Thymus (tissue), 11 donors: Measurements from ENCODE around the gene FBXW9. TPM values are rescaled to one million over a fixed set of nuclear protein-coding genes. Genes with fewer than 3 reads are reported as not detected.
"Not testable (repeated sequence)": the region's sequence is repeated elsewhere in the genome, so short reads cannot be mapped to it uniquely, and the experiment has no call there.

Source experiments
- DNase-seq, 9 donors: peaks; one replicate each; pipeline ENCODE4 v3.0.0-alpha.2; 2013; ENCODE audit warnings: low spot score in 9 of 9, low read depth in 6 of 9, missing footprints in 1 of 9
- H3K27ac ChIP-seq, 2 donors: one replicate each; pipeline ENCODE4 v1.5.1; 2013; ENCODE audit warnings: control low read depth in 1 of 2, low read depth in 1 of 2, low read length in 1 of 2, mild to moderate bottlenecking in 1 of 2, moderate library complexity in 1 of 2
- H3K27me3 ChIP-seq, 2 donors: one replicate each; pipeline ENCODE4 v1.5.1; 2013; ENCODE audit warnings: low read length in 1 of 2; ENCODE audit not compliant: control insufficient read depth in 2 of 2, insufficient read depth in 1 of 2
- H3K36me3 ChIP-seq, 2 donors: one replicate each; pipeline ENCODE4 v1.5.1; 2013; ENCODE audit warnings: low read length in 1 of 2, mild to moderate bottlenecking in 1 of 2, moderate library complexity in 1 of 2; ENCODE audit not compliant: control insufficient read depth in 2 of 2, insufficient read depth in 2 of 2
- H3K4me1 ChIP-seq, 2 donors: one replicate each; pipeline ENCODE4 v1.5.1; 2013; ENCODE audit warnings: low read length in 2 of 2; ENCODE audit not compliant: control insufficient read depth in 2 of 2, insufficient read depth in 2 of 2
- H3K4me3 ChIP-seq, 2 donors: one replicate each; pipeline ENCODE4 v1.5.1; 2013; ENCODE audit warnings: low read length in 2 of 2, control low read depth in 1 of 2, mild to moderate bottlenecking in 1 of 2
- H3K9me3 ChIP-seq, 2 donors: one replicate each; pipeline ENCODE4 v1.5.1; 2013; ENCODE audit warnings: low read length in 1 of 2, mild to moderate bottlenecking in 1 of 2; ENCODE audit not compliant: control insufficient read depth in 2 of 2, insufficient read depth in 1 of 2
- WGBS: extraction: QIAGEN DNeasy Blood & Tissue Kit; methylation state at CpG from one replicate; pipeline ENCODE4 v1.1.7; 2013; 5-methylcytosine and 5-hydroxymethylcytosine counted together
- polyA plus RNA-seq: library from polyadenylated mRNA; stranded (reverse); fragments of 200-250 nt; gene quantifications from one replicate; pipeline ENCODE4 v1.2.3, GENCODE V29; 2013
- total RNA-seq: library from RNA; stranded (reverse); fragments of 120-200 nt; gene quantifications from one replicate; pipeline ENCODE4 v1.2.4, GENCODE V29; 2013
- donor health status: healthy.

Gene FBXW9
- total and polyA plus RNA-seq, 2 donors, result 6.2 to 6.5 TPM

DNA sequence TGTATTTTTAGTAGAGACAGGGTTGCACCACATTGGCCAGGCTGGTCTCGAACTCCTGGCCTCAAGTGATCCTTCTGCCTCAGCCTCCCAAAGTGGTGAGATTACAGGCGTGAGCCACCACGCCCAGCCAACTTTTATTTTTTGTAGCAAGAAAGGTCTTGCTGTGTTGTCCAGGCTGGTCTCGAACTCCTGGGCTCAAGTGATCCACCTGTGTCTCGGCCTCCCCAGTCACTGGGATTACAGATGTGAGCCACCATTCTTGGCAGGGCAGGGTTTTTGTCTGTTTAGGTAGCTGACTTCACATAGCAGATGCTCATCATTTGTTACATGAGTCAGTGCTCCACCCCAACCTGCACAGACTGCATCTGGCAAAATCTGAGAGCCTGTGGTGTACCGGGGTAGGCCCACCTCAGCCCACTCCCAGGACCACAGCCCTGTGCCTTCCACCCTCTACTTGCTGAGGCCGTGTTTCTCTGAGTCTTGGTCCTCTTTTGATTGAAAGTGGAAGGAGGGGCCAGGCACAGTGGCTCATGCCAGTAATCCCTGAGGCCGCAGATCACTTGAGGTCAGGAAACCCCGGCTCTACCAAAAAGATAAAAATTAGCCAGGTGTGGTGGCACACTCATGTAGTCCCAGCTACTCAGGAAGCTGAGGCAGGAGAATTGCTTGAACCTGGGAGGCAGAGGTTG is 31.5 kb upstream of the FBXW9 start:
- H3K4me3 ChIP-seq, result no peak overlapping the region
- no peaks in the 10 kb centered on the region for H3K9me3 ChIP-seq
- no peaks in the 10 kb centered on the region for H3K27me3 ChIP-seq
- 98% methylated on average over 9 of the region's 9 CpGs for WGBS
- H3K27ac ChIP-seq, result no peak overlapping the region
- peaks cover 39 to 45% of the 10 kb centered on the region in 2 donors for H3K36me3 ChIP-seq
- peaks cover 13 to 25% of the 10 kb centered on the region in 2 donors for H3K4me1 ChIP-seq
- DNase-seq, result no peak

- 97% methylated on average over 2 of the region's 2 CpGs for WGBS
- H3K4me3 ChIP-seq, result no peak overlapping the region
- DNase-seq, result no peak
- H3K9me3 ChIP-seq, result no peaks in the 10 kb centered on the region
- H3K36me3 ChIP-seq, result peaks cover 38 to 39% of the 10 kb centered on the region in 2 donors
- H3K4me1 ChIP-seq, result peaks cover 11 to 20% of the 10 kb centered on the region in 2 donors
- H3K27me3 ChIP-seq, result no peaks in the 10 kb centered on the region
- H3K27ac ChIP-seq, result no peak overlapping the region
Observed at GRCh38 chr19:12726988-12727316, 30.5 kb upstream of the FBXW9 start.

DNA sequence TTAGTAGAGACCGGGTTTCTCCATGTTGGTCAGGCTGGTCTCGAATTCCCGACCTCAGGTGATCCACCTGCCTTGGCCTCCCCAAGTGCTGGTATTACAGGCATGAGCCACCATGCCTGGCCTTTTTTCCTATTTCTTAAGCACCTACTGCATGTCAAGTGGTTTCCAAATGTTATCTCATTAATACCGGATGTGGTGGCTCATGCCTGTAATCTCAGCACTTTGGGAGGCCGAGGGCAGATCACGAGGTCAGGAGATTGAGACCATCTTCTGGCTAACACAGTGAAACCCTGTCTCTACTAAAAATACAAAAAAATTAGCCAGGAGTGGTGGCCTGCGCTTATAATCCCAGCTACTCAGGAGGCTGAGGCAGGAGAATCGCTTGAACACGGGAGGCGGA is 29.2 kb upstream of the FBXW9 start:
- H3K27me3 ChIP-seq, H3K4me3 ChIP-seq, H3K9me3 ChIP-seq, DNase-seq, H3K27ac ChIP-seq: not testable (repeated sequence)
- Histone ChIP-seq H3K4me1 (peaks cover 22 to 30% of the 10 kb centered on the region in 2 donors), H3K36me3 (peaks cover 26 to 30% of the 10 kb centered on the region in 2 donors)
- whole genome bisulfite sequencing, result 96% methylated on average over 10 of the region's 10 CpGs

DNA sequence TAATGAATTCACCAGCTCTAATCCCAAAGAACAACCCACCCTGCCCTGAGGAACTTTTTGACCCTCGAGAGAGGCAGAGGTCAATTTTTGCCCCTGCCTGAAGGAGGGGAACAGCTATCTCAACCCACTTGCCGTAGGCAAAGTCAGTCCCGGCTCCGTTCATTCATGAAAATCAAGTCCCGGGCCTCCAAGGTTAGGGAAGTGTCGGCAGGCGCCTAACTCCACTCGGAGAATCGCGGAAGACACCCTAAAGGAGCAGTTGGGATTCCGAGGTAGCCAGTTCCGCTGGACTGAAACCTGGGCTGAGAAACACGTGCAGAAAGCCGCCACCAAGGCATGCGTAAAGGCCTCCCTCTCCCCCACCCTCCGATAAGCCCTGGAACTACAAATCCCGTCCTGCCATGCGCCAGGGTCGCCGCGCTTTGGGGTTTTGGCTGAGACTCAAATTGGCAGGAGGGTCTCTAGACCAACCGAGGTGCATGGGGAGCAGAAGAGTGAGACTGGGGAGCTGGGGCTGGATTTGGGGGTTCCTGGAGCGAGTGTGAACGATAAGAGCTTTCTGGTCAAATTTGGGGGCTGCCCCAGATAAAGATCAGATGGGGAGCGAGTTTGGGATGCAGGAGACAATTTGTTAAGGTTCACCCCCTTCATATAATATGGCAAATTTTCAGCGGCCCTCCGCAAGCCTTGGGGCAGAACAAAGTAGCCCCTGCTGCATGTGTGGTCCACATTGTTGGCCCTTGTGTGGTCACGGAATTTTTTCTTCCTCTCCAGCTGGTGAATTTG is 27.4 kb upstream of the FBXW9 start, which contains the start of gene TNPO2:
TSS of gene TNPO2 (minus strand) at position 292 of the 786 bp plus-strand sequence. CDS start 2,955 bp downstream, outside the sequence.
- H3K27ac ChIP-seq, result peak within 1 kb of the TSS; percentile 58 to 80
- peaks cover 13 to 24% of the 10 kb centered on the region in 2 donors for H3K36me3 ChIP-seq
- peak in 5 of 9 donors; percentile 56 to 85 (median 73) for DNase-seq
- H3K9me3 ChIP-seq, result no peaks in the 10 kb centered on the region
- H3K4me1 ChIP-seq, result peaks cover 24 to 35% of the 10 kb centered on the region in 2 donors
- no peaks in the 10 kb centered on the region for H3K27me3 ChIP-seq
- H3K4me3 ChIP-seq, result peak within 1 kb of the TSS; percentile 63 to 100
- WGBS, result 5% methylated on average over 28 of the region's 28 CpGs

DNA sequence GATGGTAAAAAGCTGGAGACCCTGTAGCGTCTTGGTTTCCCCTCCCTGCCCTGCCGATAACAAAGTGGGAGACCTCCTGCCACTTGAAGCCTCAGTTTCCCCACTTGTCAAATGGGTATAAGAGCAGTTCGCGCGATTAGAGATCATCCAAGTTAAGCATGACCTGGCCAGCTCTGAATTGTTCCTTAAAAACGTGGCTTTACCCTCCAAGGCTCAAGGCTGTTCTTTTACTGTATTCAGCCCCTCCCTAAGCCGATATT is 26.9 kb upstream of the FBXW9 start:
- DNase-seq, result no peak
- peak overlapping the region; percentile 63 to 100 for H3K4me3 ChIP-seq
- peak overlapping the region; percentile 58 to 80 for H3K27ac ChIP-seq
- H3K27me3 ChIP-seq, result no peaks in the 10 kb centered on the region
- H3K9me3 ChIP-seq, result no peaks in the 10 kb centered on the region
- peaks cover 24 to 35% of the 10 kb centered on the region in 2 donors for H3K4me1 ChIP-seq
- H3K36me3 ChIP-seq, result peaks cover 14 to 24% of the 10 kb centered on the region in 2 donors
- WGBS, result under 1% methylated on average over 7 of the region's 7 CpGs

GRCh38 chr19:12722566-12723380 is 26.3 kb upstream of the FBXW9 start:
- under 1% methylated on average over 32 of the region's 32 CpGs for WGBS
- peak overlapping the region; percentile 86 to 95 for H3K27ac ChIP-seq
- DNase-seq, result peak; percentile 89 to 99 (median 97)
- H3K4me3 ChIP-seq, result peak overlapping the region; percentile 63 to 100
- peaks cover 11 to 23% of the 10 kb centered on the region in 2 donors for H3K36me3 ChIP-seq
- no peaks in the 10 kb centered on the region for H3K27me3 ChIP-seq
- H3K4me1 ChIP-seq, result peaks cover 24 to 35% of the 10 kb centered on the region in 2 donors
- H3K9me3 ChIP-seq, result no peaks in the 10 kb centered on the region

- Histone ChIP-seq H3K27me3 (no peaks in the 10 kb centered on the region), H3K9me3 (no peaks in the 10 kb centered on the region), H3K4me1 (peaks cover 24 to 35% of the 10 kb centered on the region in 2 donors), H3K4me3 (peak overlapping the region; percentile 63 to 100), H3K36me3 (peaks cover 11 to 30% of the 10 kb centered on the region in 2 donors), H3K27ac (peak overlapping the region; percentile 86 to 95)
- 1% methylated on average over 65 of the region's 65 CpGs for WGBS
- DNase-seq, result peak in 4 of 9 donors; percentile 47 to 64 (median 55)
Observed at GRCh38 chr19:12721656-12722565, 25.5 kb upstream of the FBXW9 start.

DNA sequence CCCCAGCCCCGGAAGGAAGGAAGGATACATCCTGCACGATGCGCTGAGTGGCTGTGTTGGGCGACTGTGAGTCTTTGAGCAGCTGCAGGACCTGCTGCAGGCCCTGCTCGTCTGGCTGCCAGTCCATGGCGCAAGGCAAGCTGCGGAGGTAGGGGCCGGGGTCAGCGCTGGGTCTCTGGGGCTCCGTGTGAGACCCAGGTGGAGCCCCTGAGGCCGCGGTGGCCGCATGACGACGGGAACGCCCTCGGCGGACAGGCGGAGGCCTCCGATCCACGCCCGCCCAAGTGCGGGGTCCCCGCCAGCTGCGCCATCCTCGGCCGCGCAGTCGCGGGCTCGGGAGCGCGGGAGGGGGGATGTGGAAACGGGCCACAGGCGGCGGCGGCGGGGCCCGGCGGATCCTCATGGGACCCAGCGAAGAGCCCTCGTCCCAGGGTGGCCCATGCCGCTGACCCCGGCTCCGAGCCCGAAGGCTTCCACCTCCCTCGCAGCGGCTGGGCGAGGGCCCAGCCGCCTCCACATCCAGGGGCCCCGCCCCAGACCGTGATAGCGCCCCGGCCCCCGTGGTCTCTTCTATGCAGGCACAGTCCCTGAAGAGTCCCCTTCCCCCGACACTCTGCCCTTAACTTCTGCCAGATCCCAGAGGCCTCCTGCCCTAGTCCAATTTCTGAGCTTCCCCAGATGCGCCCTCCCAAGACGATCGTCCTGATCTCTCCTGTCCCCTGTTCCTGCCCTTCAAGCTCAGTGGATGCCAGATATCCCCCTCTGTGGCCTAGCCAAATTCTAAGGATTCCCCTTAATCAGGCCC is 24.6 kb upstream of the FBXW9 start:
- Histone ChIP-seq H3K27me3 (no peaks in the 10 kb centered on the region), H3K27ac (peak overlapping the region; percentile 39 to 95), H3K36me3 (peaks cover 11 to 38% of the 10 kb centered on the region in 2 donors), H3K4me3 (peak overlapping the region; percentile 63 to 100), H3K4me1 (peaks cover 24 to 35% of the 10 kb centered on the region in 2 donors), H3K9me3 (no peaks in the 10 kb centered on the region)
- 23% methylated on average over 59 of the region's 59 CpGs for WGBS
- DNase-seq, result peak in 1 of 9 donors; percentile 37
